ENCODE data around the gene CEP164.
A peak's percentile ranks its signal among the peaks of the same experiment; 100 is the strongest.
"Not testable (repeated sequence)": the region's sequence is repeated elsewhere in the genome, so short reads cannot be mapped to it uniquely, and the experiment has no call there.

The CEP164 gene

DNA sequence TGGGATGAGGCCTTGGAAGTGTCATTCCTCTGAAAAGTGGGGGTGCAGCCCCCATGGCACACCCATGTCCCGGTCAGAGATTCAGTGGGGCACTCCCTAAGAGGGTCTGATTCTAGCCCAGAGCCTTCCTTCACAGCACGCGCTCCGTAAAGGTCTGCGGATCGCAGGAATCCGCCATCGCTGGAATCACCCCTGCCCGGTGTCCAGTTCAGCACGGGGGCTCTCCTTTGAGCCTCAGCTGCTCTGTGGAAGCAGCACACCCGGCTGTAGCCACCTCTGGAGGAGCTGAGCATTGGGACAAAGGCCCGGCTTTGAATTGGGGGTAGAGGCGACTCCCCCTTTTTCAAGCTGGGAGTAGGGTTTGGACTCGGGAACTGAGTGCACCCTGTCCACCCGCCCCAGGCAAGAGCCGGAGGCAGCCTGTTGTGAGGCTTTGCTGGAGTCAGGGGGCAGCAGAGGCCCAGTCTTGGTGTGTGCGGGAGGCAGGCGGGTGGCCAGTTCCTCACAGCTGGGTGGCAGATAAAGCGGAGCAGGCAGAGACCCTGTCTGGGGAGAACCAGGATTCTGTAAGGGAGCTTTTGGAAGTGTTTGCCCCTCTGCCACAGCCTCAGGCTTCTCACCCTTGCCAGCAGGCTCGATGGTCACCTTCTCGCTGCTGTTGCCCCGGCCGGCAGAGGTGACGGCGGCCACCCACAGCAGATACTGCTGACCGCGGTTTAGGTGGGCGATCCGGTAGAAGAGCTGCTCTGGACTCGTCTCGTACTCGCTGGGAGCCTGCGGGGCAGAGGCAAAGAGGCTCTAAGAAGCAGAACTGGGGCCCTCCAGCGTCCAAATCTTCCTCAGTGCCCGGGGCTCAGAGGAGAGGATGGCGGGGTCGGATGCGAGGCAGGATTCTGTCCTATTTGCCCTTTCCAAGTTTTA is 115.9 kb downstream of the CEP164 start:
- no peak for DNase-seq

DNA sequence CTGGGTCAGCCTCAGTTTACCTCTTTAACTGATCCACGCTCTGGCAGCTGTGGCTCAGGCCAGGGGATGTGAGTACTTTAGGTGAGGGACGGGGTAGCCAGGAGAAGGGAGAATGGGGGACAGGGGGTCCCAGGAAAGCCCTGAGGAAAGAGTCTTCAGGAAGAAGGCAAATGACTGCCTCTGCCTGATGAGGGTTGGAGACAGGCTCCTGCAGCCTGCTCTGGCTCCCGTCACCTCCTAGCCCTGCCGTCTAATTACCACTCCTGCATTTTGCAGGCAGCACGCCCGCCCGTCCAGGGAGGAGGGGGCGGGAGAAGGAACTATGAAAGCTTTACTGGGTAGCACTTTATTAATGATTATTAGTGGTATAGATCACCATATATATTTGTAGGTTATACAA is 116.6 kb downstream of the CEP164 start:
- no peak for DNase-seq

DNA sequence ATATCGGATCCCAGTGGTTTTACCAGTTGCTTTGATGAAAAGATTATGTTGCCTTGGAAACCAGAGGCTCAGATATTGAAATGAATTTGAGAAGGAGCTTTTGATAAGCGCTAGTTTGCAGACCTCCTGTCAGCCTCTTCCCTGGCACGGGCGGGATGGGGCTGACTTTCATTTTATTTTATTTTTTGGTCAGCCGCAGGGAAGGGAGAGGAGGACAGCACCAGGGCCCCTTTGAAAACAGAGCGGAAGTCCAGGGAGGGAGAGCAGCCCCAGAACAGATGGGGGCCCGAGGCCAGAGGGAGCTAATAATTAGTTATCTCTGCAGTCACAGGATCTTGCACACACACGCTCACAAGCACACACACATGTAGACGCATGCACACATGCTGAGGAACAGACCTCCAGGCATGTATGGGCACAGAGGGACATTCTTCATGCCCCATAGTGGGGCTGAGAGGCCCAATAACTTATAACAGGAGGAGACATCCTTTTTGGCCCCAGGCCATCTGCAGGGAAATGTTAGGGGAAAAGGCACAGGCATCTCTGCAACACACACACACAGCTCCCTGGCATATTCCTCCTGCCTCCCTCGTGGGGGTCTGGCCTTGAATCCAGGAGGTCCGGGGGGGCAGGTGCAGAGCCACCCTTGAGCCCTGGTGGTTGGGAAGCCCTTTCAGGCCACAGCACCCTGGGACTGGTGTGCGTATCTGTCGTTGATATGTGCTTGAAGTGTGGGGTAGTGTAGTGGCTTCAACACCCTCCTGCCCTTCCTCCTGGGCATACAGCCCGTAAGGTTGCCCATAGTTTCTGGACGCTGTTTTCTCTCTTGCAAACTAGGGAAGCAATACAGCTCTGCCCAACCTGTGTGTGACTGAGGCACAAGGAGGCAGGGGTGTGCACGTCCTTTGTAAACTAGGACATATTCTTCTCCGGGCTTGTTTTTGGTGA is 117.3 kb downstream of the CEP164 start:
- DNase-seq: no peak

DNA sequence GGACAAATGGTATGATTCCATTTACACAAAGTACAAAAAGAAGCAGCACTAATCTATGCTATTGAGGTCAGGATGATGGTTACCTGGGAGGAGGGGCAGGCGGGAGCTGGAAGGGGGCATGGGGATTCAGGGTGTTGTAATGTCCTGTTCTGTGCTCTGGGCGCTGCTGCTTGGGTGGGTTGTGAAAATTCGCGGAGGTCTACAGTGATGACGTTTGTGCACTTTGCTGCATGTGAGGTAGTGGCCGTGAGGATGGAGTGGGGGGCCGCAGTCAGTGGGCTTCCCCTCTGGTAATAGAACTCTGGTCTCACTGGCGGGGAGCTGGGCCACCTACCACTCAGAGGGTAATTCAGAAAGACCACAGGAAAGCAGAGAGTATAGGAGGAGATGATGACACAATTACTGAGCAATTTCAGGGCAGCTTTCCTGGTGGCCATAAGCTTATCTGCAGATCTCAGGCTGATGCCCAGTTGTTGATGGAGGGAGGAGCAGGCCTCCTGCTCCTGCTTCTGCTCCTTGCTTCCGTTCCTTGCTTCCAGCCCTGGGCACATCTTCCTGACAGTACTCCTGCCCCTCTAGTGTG is 121.5 kb downstream of the CEP164 start:
- no peak for DNase-seq

DNA sequence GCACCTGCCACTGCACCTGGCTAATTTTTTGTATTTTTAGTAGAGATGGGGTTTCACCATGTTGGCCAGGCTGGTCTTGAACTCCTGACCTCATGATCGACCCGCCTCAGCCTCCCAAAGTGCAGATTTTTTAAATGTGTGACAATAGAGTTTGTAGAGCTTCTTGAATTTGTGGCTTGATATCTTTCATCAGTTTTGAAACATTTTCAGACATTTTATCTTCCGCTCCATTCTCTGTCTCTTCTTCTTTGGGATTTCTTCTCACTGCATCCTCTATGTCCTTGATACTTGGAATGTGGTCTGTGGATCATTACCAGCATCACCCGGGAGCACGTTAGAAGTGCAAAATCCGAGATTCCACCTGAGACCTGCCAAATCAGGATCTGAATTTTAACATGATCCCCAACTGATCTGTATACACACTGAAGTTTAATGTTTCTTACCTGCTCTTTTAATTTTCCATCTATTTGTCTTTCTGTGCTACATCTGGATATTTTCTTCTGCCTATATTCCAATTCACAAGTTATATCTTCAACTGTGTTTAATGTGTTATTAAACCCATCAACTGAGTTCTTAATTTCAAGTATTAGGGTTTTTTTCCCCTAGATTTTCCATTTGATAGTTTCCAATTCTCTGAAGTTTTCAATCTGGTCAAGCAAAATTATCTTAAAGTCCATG is 126.4 kb downstream of the CEP164 start:
- no peak for DNase-seq

DNA sequence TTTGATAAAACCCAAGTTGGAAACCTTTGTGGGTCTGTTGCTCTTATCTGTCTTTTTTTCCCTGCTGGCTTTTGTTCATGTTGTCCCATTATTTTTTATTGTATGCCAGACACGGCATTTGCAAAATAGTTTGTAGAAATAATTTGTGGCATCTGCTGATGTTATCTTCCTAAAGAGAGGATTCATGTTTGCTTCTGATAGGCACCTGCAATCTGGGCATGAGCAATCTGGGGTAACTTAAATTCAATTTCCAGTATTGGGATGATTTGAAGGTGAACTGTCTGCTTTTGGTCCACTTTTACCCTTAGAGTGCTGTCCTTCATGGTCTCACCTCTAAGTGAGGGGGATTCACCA is 126.9 kb downstream of the CEP164 start:
- no peak for DNase-seq

DNA sequence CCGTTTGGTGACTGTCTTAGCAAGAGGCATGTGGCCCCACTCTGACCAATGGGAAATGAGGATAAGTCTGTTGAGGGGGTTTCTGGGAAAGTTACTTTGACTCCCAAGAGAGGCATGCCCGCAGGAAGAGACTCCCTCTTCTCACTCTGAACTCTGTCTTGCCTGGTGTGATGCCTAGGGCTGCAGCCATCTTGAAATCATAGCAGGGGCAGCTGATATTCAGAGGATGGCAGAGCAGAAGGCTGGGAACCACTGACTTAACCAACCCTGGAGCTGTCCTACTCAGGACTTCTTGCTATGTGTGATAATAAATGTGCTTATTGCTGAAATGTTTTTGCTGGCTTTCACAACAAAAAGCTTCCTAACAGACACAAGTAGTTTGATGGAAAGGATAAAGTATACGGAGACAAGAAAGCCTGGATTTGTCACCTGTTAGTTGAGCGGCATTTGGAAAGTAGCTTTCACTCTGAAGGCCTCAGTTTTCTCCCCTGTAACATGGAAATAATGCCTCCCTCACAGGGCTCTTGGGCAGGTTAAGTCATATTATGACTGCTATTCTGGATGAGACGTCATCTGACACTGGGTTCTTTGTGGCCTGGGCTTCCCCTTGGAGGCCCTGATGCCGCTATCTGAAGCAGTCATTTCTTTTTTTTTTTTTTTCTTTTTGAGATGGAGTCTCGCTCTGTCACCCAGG is 128.5 kb downstream of the CEP164 start:
- no peak for DNase-seq

DNA sequence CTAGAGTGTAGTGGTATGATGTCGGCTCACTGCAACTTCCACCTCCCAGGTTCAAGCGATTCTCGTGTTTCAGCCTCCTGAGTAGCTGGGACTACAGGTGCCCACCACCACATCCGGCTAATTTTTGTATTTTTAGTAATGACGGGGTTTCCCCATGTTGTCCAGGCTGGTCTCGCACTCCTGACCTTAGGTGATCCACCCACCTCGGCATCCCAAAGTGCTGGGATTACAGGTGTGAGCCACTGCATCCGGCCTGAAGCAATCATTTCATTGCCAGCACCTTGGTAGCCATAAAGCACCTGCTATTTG is 129.0 kb downstream of the CEP164 start:
- not testable (repeated sequence) for DNase-seq

DNA sequence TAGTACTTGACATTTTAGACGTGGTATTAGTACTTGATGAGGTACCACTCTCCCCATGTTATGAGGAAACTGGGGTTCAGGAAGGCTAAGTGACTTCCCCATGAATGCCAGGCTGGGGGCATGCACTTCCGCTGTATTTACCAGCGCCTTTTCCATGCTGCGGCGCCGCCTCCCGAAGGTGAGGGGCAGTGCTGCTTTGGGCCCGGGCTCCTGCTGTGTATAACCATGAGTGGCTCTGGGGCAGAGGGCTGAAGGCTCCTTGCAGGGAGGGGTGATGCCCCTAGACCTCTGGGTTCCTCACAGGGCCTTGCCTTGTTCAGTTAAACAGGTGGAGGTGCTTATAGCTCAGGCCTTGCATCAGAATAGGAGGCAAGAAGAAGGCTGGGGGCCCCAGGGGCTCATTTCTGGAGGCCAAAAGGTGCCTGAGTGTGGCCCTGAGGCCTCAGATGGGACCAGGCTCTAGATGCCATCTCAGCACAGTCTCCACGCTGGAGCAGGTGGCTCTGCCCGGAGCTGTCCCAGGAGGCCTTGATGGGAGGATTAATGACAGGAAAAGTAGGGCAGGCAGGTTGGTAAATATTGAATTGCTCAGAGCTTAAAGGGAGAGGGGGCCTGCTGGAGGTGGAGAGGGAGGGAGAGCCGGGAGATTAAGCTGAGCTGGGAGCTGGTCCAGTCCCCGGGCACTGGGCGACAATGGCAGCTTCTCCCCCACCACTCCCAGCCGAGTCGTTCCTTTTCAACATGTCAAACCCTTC is 129.6 kb downstream of the CEP164 start:
- no peak for DNase-seq

DNA sequence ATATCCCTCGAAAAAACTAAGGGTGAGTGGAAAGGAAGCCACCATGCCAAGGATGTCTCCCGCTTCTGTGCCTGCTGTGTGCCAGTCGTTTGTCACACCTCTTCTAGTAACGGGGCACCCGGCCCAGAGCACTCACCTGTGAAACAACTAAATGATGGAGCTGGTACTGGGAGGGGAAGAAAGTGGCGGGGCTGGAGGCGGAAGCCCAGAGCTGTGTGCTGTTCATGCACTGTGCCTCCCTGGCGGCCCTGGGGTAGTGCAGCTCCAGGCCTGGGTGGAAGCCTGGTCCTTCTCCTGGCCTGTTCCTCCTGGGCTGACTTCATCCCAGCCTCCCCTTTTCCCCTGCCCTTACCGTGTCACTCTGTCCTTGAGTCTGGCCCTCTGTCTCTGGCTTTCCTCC is 130.2 kb downstream of the CEP164 start:
- DNase-seq: no peak

DNA sequence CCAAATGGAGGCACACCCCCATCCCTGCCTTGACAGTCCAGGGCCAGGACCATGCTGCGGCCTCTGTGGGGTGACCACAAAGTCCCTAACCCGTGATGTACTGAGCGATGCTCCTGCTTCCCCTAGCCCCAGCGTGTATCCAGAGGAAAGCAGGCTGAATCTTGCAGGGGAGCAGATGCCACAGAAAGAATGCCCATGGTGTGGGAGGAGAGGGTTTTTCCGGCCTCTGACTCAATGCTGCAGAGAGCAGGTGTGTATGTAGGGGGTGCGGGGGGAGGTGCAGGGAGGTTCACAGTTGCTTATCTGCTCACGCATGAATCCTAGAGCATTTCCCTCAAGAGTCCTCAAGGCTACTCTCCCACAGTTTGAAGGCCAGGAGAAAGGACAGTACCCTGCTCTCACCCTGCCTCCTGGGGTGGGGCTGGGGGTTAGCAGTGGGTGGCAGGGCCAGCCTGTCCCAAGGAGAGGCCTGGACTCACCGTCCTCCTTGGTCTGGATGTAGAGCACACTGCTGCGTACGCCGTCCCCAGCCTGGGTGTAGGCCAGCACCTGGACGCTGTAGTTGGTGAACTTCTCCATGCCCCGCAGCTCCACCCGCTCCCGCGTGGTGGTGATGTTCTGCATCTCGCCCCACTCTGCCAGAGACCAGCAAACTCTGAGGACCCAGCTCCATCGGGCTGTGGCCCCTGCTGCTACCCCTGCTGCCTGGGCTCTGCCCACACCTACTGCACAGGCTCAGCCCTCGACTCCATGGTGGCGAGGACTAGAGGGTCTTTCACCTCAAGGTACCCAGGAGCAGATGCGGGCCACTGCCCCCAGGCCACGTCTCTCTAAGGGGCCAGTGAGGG is 130.8 kb downstream of the CEP164 start:
- peak; percentile 69 for DNase-seq

DNA sequence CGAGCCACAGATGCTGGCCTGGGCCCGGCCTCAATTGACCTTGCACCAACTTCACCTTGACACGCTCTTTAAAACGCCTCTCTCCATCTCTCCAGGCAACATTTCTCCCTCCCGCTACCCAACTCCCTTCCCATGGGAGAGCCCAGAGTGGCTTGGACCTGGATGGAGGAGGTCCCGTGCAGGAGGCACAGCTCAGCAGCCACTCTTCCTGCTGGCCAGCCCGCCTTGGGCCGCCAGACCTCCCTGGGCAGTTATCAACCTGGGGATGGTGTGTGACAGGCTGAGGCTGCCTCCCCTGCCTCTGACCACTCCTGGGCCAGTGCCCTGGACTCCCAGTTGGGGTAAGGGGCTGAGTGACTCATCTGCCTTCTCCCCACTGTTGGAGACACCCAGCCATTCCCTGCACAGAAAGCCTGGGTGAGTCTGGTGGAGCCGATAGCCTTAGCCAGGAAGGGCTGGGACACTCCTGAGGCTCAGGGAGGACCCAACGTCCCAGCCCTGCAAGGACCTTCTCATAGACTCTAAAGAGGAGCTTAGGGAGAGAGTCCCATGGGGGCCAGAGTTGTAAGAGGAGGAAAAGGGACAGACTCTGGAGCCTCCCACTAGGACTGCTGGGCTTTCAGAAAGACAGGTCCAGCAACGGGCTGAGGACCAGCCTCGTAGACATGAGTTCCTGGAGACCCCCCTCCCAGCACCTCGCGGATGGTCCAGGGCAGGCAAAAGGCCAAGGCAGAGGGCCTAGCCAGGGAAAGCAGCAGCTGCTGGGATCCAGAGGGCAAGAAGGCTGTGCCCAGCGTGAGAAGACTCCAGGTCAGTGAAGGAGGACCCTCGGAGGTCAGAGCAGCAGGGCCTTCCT is 131.7 kb downstream of the CEP164 start:
- no peak for DNase-seq

DNA sequence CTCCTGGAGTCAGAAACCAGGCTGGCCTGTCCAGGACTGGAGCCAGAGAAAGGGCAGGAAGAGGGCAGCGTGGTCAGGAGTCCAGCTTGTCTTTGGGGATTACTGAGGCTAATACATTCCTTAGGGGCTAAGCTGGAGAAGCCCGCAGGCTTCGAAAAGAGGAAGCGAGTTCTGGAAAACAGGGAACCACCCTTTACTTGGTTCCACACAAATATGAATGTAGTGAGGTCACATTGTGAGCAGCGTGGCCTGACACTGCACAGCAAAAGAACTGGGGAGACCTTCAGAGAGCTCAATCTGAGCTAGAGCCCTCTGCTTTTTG is 132.3 kb downstream of the CEP164 start:
- DNase-seq: no peak

DNA sequence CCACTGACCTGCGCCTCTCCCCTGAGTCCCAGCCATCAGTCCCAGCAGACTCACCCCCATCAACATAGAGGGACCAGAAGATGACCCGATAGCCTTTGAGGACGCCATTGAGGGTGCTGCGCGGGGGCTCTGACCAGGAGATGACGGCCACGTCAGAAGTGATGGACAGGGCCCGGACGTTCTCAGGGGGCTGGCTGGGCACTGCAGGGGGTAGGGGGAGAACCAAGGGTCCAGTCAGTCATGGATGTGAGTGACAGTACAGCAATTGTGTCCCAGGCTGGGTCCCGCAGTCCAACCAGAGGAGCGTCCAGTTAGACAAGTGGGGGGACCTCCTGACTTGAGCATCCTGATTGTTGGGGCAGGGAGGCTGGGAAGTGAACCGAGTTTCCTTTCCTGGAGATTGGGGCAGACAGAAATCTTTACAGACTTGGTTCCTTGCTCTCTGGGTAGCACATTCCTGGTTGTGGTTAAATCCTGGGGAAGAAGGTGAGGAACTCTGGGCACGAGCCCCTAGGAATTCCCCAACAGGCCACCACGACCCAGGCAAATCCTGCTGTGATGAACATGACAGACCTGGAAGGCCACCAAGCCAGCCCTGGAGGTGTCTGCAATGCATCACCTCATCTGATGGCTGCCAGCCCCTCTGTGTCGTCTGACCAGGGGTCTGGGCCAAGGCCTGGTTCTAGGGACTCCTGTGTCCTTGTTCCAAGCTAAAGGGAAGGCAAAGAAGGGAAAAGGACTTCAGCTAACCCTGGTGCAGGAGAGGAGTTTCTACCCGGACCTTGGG is 133.9 kb downstream of the CEP164 start:
- no peak for DNase-seq

DNA sequence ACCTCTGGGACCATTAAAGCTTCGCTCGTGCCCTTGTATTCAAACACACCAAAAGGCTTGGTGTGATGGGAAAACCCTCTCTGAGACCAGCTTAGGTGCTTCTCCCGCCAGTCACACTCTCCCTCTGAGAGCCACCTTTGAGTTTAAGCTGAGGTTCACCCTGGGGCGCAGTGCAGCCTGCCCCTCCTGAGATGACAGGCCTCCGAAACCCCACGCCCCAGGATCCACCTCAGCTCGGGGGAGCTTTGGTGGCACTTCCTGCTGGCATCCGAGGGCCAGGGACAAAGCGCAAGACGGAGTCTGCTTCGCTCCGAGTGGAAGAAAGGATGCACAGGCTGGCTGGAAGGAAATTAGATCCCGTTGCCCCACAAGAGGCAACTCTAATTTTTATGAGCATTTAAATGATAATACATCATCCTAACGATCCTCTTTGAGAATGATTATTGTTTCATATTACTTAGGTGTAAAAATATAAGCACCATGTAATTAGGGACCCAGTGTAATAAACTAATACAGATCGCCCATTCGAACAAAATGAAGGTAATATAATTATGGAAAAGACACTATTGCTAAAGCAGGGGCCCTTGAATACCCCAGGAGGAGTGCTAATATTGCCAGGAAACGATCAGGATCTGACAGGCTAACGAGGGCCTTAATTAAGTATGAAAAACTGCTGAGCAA is 134.7 kb downstream of the CEP164 start:
- DNase-seq: no peak

DNA sequence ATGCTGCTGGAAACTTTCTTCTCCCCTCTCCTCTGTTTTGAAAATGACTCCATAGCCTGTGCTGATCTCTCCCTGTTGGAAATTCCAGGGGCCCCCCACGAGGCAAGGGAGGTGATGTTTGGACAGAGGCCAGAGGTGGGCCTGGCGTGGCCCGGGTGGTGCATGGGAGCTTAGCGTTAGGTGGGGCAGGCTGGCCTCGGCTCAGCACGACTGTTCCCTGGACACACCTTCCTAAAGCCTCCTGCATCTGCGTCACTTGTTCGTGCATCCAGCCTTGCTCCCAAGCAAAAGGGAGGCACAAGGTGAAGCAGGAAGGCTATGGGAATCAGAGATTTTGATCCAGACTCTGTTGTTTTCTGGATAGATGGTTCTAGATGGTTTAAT is 135.2 kb downstream of the CEP164 start:
- DNase-seq: no peak
